ENCODE results near the gene PON3.

- TF ChIP-seq, protein P1, sequence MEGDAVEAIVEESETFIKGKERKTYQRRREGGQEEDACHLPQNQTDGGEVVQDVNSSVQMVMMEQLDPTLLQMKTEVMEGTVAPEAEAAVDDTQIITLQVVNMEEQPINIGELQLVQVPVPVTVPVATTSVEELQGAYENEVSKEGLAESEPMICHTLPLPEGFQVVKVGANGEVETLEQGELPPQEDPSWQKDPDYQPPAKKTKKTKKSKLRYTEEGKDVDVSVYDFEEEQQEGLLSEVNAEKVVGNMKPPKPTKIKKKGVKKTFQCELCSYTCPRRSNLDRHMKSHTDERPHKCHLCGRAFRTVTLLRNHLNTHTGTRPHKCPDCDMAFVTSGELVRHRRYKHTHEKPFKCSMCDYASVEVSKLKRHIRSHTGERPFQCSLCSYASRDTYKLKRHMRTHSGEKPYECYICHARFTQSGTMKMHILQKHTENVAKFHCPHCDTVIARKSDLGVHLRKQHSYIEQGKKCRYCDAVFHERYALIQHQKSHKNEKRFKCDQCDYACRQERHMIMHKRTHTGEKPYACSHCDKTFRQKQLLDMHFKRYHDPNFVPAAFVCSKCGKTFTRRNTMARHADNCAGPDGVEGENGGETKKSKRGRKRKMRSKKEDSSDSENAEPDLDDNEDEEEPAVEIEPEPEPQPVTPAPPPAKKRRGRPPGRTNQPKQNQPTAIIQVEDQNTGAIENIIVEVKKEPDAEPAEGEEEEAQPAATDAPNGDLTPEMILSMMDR (conservative IDR thresholded peaks at IDR 0.05; ENCODE audit: low read depth, low read length) = no peak
- no peak for TF ChIP-seq CEBPB (IDR thresholded peaks at IDR 0.05; ENCODE audit: low read depth, low read length)
- TF ChIP-seq, protein P2, sequence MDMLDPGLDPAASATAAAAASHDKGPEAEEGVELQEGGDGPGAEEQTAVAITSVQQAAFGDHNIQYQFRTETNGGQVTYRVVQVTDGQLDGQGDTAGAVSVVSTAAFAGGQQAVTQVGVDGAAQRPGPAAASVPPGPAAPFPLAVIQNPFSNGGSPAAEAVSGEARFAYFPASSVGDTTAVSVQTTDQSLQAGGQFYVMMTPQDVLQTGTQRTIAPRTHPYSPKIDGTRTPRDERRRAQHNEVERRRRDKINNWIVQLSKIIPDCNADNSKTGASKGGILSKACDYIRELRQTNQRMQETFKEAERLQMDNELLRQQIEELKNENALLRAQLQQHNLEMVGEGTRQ (IDR thresholded peaks at IDR 0.05; ENCODE audit: low read depth, low read length) = no peak
Measured at GRCh38 chr7:95440394-95441038, 44.3 kb upstream of the PON3 start.

Measured in IMR-90 (cell line).